IPS DF 4.7 (cell line): Measurements from ENCODE around the gene TUBB2B.

Source experiments
- DNase-seq: peaks from one replicate; pipeline ENCODE4 v3.0.0-alpha.2; 2013; ENCODE audit warnings: low spot score; ENCODE audit errors: extremely low read depth

Gene TUBB2B

GRCh38 chr6:3235486-3235885 lies 8.0 kb upstream of the TUBB2B start:
- no peak for DNase-seq

- no peak for DNase-seq
Measured at GRCh38 chr6:3233904-3234303, 6.5 kb upstream of the TUBB2B start.

- no peak for DNase-seq
Measured at GRCh38 chr6:3233321-3233720, 5.9 kb upstream of the TUBB2B start.

- DNase-seq: no peak
Measured at GRCh38 chr6:3232017-3232945, 4.8 kb upstream of the TUBB2B start.

- no peak for DNase-seq
Measured at GRCh38 chr6:3231247-3232016, 4.0 kb upstream of the TUBB2B start.

DNA sequence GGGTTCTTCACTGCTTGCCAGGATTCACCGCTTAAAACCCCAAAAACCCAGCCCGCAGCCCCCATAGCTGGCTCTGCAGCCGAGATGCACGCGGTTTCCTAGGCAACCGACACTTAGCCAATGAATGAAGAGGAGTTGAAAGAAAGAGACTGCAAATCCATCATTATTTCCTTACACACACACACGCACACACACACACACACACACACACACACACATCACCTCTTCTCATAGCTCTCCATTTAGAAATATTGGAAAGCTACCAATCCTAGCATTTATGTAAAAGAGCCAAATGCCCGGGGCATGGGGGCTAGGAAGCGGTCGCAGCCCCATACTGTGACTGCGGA lies 3.4 kb upstream of the TUBB2B start:
- no peak for DNase-seq

DNA sequence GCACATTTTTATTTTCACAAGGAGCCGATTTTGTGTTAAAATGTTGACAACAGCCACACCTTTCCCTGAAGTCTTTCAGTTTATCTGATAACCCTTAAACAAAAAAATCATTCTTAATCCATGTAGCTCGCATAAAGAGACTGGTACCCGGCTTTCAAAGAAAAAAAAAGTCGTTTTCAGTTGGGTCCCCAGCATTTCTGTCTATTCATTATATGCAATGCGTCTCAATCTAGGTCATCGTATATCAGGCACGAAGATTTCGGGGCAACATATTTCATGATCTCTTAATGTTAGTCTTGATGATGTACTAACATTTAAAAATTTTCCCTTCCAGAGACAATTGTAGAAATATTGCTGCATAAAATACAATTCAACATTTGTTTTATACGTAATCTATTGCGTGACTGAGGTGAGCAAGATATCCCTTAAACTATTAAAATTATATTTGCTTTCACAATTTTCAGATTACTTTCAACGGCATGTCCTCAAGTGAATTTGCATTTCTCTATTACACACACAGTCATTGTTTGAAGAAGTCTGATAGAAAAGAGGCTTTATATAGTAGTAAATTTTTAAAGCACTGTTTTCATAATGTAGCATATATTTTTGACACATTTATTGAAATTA lies 2.9 kb upstream of the TUBB2B start:
- DNase-seq: no peak

DNA sequence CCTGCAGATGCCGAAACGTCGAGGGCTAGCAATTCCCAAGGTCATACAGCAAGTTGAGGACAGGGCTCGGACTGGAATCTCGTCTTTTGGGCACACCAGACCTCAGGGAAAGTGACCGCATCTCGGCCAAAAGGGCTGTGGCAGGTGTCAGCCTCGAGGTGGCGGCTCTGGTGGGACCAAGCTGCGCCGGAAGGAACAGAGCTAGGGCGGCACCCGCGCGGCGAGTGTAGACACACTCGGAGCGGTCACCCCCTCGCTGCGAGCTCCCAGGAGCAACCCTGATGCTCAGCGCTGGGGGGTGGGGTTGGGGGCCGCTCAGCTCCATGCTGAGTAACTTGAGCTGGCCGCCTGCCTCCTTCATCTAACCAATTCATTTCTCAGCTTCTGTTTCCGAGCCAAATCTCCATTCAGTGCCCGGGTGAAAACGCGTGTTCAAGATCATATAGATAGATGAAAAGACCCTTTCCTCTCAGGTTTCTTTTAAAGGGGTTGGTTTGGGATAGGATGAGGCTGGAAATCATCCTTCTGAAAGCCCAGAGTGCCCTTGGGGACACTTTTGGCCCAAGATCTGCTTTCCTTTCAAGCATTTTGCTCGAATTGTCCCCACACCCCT lies 2.2 kb upstream of the TUBB2B start:
- no peak for DNase-seq

DNA sequence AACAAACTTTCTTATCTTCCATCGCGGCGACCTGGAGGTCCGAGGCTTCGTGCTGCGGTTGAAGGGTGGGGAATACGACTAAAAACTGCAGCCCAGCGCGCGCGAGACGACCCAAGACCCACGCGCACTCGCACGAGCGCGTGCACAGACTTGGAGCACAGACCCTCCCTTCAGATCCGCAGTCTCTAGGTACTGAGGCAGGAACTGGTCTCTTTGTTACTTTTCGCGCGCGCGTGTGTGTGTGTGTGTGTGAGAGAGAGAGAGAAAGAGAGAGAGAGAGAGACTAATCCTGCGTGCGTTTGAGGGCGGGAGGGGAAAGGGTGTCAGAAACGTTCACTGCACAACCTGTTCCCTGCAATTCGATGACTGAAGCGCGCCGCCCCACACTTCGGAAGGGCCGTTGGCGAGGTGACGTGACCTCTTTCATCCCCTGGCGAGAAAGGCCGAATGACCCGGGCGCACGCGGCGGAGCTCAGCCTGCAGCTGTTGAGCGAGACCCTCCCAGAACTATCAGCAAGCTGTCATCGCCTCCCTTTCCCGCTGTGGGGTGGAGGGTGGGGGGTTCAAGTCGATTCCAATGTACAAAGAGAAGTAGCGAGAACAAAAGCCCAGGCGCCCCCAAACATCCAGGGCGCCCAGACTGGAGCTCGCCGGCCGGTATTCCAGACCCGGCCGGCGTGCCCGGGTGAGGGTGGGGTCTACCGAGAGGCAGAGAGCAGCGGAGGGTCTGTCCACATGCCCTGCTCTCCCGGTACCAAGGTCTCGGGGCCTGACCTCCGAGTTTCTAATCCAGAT lies 1.5 kb upstream of the TUBB2B start:
- no peak for DNase-seq

GRCh38 chr6:3228046-3228671 lies 706 bp upstream of the TUBB2B start:
- DNase-seq: no peak

DNA sequence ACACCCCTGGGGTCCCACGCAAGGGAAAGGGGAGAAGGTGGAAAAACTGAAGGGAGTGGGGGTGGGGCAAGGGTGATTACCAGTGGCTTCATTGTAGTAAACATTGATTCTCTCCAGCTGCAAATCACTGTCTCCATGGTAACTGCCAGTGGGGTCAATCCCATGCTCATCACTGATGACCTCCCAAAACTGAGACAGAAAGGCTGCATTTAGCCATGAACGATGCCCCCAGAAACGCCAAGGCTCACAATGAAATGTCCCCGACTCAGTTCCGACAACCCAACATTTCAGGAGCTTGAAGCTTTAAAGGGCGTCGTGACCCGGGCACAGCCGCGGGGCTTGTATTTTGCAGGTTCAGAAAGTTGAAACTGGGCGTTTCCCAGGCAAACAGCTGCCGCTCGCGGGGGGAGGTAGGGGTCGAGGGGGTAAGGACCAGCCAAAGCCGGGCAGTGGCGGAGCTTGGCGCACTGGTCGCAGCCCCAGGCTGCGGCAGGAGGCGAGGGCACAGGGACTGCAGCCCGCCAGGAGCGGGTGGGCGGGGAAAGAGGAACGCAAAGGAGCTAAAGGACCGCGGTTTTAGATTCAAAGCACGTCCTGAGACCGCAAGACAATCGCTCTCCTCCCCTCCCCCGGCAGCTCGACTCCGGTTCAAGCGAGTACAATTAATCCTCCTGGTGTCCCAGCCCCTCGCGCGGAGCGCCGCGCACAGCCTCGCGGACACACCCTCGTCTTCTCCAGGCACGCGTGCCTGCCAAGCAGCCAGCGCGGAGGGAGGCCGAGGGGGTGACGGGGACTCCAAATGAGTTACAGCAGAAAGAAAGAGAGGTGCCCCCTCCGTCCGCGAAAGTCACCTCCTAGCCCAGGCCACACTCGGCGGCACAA lies 731 bp downstream of the TUBB2B start:
- DNase-seq: no peak

DNA sequence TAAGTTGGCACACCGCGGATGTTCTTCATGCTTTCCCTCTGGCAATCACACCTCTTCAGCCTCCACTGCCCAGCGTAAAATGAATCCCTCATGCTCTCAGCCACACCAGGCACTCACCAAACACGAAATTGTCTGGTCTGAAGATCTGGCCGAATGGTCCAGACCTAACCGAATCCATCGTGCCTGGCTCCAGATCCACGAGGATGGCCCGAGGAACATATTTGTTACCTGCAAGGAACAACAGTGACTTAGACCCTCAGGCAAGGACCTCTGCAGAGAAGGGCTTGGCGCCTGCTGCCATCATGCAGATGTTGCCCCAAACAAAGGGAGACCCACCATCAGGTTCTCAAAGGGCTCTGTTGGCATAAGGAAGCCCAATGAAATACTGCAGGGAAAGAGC lies 1.4 kb downstream of the TUBB2B start:
- no peak for DNase-seq

GRCh38 chr6:3222506-3223038 lies 4.9 kb downstream of the TUBB2B start:
- no peak for DNase-seq

DNA sequence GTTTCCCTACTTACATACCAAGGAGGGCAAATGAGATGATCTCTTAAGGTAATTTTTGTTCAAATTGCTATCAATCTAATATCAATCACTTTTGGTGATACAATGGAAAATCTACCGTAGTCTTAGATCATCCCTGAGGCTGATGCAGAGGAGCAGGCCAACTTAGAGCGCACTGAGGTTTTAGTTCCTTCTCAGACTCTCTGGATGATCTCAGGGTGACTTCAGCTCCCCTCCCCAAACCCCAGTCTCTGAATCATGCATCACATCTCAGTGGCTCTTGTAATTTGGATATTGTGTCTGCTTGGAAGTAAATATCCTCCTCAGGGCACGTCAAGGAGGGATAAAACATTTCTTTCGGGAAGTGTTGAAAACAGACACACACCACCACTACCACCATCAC lies 5.9 kb downstream of the TUBB2B start:
- DNase-seq: no peak

GRCh38 chr6:3220366-3220765 lies 7.1 kb downstream of the TUBB2B start:
- no peak for DNase-seq

DNA sequence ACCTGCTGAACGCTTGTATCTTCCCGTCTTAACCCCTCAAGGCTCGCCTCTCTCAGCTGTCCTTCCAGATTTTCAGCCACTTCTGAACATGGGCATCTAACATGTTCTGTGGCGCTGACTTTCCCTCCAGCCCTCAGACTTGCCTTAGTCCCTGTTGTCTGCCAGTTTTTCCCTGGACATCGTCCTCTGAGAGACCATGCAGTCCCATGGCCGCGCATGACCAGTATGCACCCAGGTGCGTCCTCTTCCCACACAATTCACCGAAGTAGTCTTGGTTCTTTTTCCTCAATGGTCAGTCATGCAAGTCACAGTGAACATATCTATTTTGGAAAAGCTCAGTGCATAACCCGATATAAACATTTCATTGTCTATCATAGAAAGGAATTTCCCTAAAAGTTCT lies 9.2 kb downstream of the TUBB2B start:
- DNase-seq: no peak

GRCh38 chr6:3217286-3217685 lies 10.2 kb downstream of the TUBB2B start:
- DNase-seq: no peak

DNA sequence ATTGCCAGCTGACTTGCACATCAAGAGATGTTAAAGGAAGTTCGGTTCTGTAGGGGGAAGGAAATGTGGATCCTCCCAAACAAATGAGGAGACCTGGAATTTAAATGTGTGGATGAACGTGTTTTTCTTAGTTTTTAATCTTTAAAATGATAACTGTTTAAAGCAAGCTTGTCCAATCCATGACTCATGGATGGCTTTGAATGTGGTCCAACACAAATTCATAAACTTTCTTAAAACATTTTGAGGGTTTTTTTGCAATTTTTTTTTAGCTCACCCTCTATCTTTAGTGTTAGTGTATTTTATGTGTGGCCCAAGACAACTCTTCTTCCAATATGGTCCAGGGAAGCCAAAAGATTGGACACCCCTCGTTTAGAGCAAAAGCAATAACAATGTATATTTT lies 12.6 kb downstream of the TUBB2B start:
- no peak for DNase-seq

- no peak for DNase-seq
Measured at GRCh38 chr6:3213334-3213695, 14.1 kb downstream of the TUBB2B start.
